Activated T-cell treated with anti-CD3 and anti-CD28 coated beads, Interleukin-2, amount 50 U/mL, for 72 hours (primary cell): ENCODE measurements around the gene SMIM10L1. TPM values are rescaled to one million over a fixed set of nuclear protein-coding genes. Genes with fewer than 3 reads are reported as not detected.
A peak's percentile ranks its signal among the peaks of the same experiment; 100 is the strongest.

Experiments used
- ATAC-seq, 2 donors: fragments of 150-1000 bp; cut with Tn5 transposase; replicated peaks in 1 of 2; 2 replicates each; pipeline ENCODE4 v1.10.0; 2021; ENCODE audit warnings: moderate library complexity in 2 of 2, mild to moderate bottlenecking in 1 of 2
- DNase-seq, 2 donors: peaks; one replicate each; pipeline ENCODE4 v3.0.0; 2021 to 2022; ENCODE audit warnings: mixed read lengths in 1 of 2
- H3K27ac Mint-ChIP-seq: one replicate; pipeline ENCODE4 v1.8.0; 2022; ENCODE audit warnings: mild to moderate bottlenecking, moderate library complexity, mixed read lengths
- H3K27me3 Mint-ChIP-seq: one replicate; pipeline ENCODE4 v1.8.0; 2022; ENCODE audit warnings: low read depth, mixed read lengths
- H3K36me3 Mint-ChIP-seq, 2 donors: one replicate each; pipeline ENCODE4 v1.8.0; 2022; ENCODE audit warnings: mixed read lengths in 2 of 2, mild to moderate bottlenecking in 1 of 2; ENCODE audit not compliant: insufficient read depth in 2 of 2
- H3K4me1 Mint-ChIP-seq: one replicate; pipeline ENCODE4 v1.8.0; 2022; ENCODE audit warnings: low read depth, mixed read lengths
- H3K4me3 Mint-ChIP-seq, 2 donors: one replicate each; pipeline ENCODE4 v1.8.0; 2022; ENCODE audit warnings: mild to moderate bottlenecking in 2 of 2, mixed read lengths in 2 of 2, moderate library complexity in 2 of 2
- H3K9me3 Mint-ChIP-seq, 2 donors: one replicate each; pipeline ENCODE4 v1.8.0; 2022; ENCODE audit warnings: mixed read lengths in 2 of 2
- total RNA-seq, 2 donors: library from RNA; stranded (reverse); gene quantifications; one replicate each; pipeline ENCODE4 v1.2.3, GENCODE V29; 2022

Gene SMIM10L1
- total RNA-seq = 10 to 100 TPM; 10.1 to 10.9 TPM

DNA sequence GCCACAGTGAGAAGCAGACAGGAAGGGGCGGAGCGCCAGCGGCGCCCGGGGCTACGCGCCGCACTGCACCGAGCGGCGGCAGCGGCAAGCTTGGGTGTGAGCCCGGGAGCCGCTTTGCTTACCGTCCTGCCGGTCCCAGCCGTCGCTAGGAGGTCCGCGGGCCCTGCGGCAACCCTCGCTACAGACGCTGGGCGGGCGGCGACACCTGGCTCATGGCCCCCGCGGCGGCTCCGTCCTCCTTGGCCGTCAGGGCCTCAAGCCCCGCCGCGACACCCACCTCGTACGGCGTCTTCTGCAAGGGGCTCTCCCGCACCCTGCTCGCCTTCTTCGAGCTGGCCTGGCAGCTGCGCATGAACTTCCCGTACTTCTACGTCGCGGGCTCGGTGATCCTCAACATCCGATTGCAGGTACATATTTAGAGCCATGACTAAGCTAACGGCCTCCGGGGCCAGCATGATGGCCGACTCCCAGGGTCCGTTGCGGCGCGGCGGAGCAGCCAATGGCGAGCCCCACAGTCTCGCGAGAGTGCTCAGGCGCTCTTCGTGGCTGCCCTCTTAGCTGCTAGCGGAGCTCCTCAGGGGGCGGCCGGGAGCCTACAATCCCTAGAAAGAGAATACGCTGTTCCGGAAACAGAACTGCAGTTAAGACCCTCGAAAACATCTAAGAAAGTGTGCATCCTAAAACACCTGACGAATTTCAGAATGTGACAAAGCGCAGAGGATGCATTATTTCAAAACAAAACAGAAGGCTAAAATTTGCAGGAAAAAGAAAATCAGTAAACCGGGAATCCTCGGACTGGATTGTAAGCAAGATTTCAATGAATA is at the start of gene SMIM10L1:
TSS of gene SMIM10L1 (plus strand) at position 50 of the 824 bp plus-strand sequence. CDS start at position 213, 163 bp downstream.
- H3K4me1 Mint-ChIP-seq = peaks cover 55% of the 10 kb centered on the region
- H3K27me3 Mint-ChIP-seq = no peaks in the 10 kb centered on the region
- peaks cover 9 to 21% of the 10 kb centered on the region in 2 donors for H3K36me3 Mint-ChIP-seq

GRCh38 chr12:11130382-11130781 is 40.6 kb upstream of the SMIM10L1 start:
- peaks cover 2 to 18% of the 10 kb centered on the region in 2 donors for H3K36me3 Mint-ChIP-seq
- DNase-seq (no peak), ATAC-seq (no peak)
- H3K9me3 Mint-ChIP-seq = peaks cover 1 to 5% of the 10 kb centered on the region in 2 donors
- no peak overlapping the region for H3K27ac Mint-ChIP-seq
- H3K4me3 Mint-ChIP-seq = no peak overlapping the region
- H3K4me1 Mint-ChIP-seq = peaks cover 13% of the 10 kb centered on the region
- no peaks in the 10 kb centered on the region for H3K27me3 Mint-ChIP-seq

More for the DNA sequence above, at the start of gene SMIM10L1:
- peak; percentile 96 to 97 for ATAC-seq
- peak; percentile 91 to 92 for DNase-seq
- no peaks in the 10 kb centered on the region for H3K9me3 Mint-ChIP-seq
- H3K4me3 Mint-ChIP-seq = peak within 1 kb of the TSS; percentile 88 to 98
- H3K27ac Mint-ChIP-seq = peak within 1 kb of the TSS; percentile 98

DNA sequence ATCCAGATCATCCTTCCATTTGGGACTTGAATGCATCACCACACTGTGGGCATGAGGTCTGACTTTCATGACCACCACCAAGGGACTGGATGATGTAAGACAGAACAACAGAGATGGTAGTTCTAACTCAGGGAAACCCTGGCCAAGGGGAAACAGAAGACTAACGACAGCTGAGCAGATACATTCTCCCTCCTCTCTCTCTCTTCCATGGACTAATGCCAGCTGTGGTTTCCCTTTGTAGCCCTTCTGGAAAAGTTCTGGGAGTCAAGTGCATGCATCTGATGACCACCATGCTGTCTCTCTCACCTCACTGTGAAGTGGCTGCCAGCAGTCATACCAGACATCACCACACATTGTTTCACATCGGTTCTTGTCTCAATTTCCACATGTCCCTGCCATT is 40.0 kb upstream of the SMIM10L1 start:
- Mint-ChIP-seq H3K36me3 (peaks cover 2 to 18% of the 10 kb centered on the region in 2 donors), H3K9me3 (peaks cover 1 to 5% of the 10 kb centered on the region in 2 donors), H3K27me3 (no peaks in the 10 kb centered on the region), H3K27ac (no peak overlapping the region), H3K4me3 (no peak overlapping the region), H3K4me1 (peaks cover 19% of the 10 kb centered on the region)
- DNase-seq (no peak), ATAC-seq (no peak)

- Mint-ChIP-seq H3K27ac (no peak overlapping the region), H3K4me1 (peaks cover 32% of the 10 kb centered on the region), H3K4me3 (no peak overlapping the region), H3K27me3 (no peaks in the 10 kb centered on the region), H3K9me3 (peaks cover 0 to 2% of the 10 kb centered on the region in 2 donors), H3K36me3 (peaks cover 0 to 11% of the 10 kb centered on the region in 2 donors)
- ATAC-seq (no peak), DNase-seq (no peak)
Measured at GRCh38 chr12:11133162-11133561, 37.8 kb upstream of the SMIM10L1 start.

DNA sequence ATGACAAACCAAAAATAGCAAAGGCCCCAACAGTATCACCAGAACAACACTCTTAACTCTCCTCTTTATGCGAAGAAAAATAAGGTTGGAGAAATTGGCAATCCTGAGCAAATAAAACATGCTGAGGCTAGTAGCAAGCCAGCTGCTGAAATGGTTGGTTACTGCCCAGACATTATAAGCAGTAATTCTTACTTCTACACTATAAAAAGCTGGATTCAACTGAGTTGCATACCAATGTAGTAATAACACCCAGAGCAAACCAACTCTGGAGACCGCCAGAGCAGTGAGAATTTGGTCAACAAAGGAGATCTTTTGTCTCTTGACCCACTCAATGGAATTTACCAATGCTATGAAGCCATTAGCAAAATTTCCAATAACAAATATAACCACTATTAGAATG is 37.2 kb upstream of the SMIM10L1 start:
- H3K36me3 Mint-ChIP-seq = peaks cover 0 to 9% of the 10 kb centered on the region in 2 donors
- no peaks in the 10 kb centered on the region for H3K27me3 Mint-ChIP-seq
- DNase-seq (no peak), ATAC-seq (no peak)
- H3K9me3 Mint-ChIP-seq = peaks cover 0 to 2% of the 10 kb centered on the region in 2 donors
- peaks cover 32% of the 10 kb centered on the region for H3K4me1 Mint-ChIP-seq
- no peak overlapping the region for H3K4me3 Mint-ChIP-seq
- H3K27ac Mint-ChIP-seq = no peak overlapping the region

- no peaks in the 10 kb centered on the region for H3K27me3 Mint-ChIP-seq
- H3K4me1 Mint-ChIP-seq = peaks cover 32% of the 10 kb centered on the region
- no peak within 1 kb of the TSS for H3K4me3 Mint-ChIP-seq
- peak within 1 kb of the TSS; percentile 3 for H3K27ac Mint-ChIP-seq
- ATAC-seq (peak in 1 of 2 donors; percentile 26), DNase-seq (no peak)
- peaks cover 0 to 4% of the 10 kb centered on the region in 2 donors for H3K9me3 Mint-ChIP-seq
- H3K36me3 Mint-ChIP-seq = peaks cover 0 to 7% of the 10 kb centered on the region in 2 donors
Measured at GRCh38 chr12:11134305-11134704, 36.7 kb upstream of the SMIM10L1 start, which contains the start of gene TAS2R30. TAS2R30 (minus strand) TSS chr12:11134644; CDS start chr12:11134244, 400 bp downstream.

GRCh38 chr12:11136075-11136474 is 34.9 kb upstream of the SMIM10L1 start:
- Mint-ChIP-seq H3K4me3 (no peak overlapping the region), H3K27ac (peak overlapping the region; percentile 47), H3K9me3 (peaks cover 0 to 5% of the 10 kb centered on the region in 2 donors), H3K36me3 (peaks cover 4 to 10% of the 10 kb centered on the region in 2 donors), H3K4me1 (peaks cover 32% of the 10 kb centered on the region), H3K27me3 (no peaks in the 10 kb centered on the region)
- ATAC-seq (peak; percentile 77 to 92), DNase-seq (no peak)

- H3K27me3 Mint-ChIP-seq = no peaks in the 10 kb centered on the region
- peak overlapping the region; percentile 38 for H3K27ac Mint-ChIP-seq
- ATAC-seq (no peak), DNase-seq (no peak)
- peaks cover 7 to 10% of the 10 kb centered on the region in 2 donors for H3K9me3 Mint-ChIP-seq
- H3K36me3 Mint-ChIP-seq = peaks cover 13 to 23% of the 10 kb centered on the region in 2 donors
- no peak overlapping the region for H3K4me3 Mint-ChIP-seq
- no peaks in the 10 kb centered on the region for H3K4me1 Mint-ChIP-seq
Measured at GRCh38 chr12:11143352-11143751, 27.6 kb upstream of the SMIM10L1 start.

DNA sequence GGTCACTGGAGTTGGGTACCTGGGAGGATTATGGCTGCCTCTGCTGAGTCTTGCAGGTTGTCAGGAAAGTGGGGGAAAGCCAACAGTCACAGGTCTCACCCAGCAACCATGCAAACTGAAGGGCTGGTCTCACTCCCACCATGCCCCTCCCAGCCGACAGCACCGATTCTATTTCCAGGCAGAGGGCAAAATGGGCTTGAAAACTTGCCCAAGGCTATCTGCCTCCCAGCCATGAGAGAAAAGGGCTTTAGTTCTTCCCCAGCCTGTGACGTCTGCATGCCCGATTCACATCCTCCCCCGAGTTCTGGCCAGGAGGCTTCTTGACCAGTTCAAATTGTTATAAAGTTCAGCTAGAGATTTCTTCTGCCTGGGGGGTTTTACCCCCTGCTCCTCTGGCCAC is 26.7 kb upstream of the SMIM10L1 start:
- H3K27ac Mint-ChIP-seq = no peak overlapping the region
- no peak for ATAC-seq

DNA sequence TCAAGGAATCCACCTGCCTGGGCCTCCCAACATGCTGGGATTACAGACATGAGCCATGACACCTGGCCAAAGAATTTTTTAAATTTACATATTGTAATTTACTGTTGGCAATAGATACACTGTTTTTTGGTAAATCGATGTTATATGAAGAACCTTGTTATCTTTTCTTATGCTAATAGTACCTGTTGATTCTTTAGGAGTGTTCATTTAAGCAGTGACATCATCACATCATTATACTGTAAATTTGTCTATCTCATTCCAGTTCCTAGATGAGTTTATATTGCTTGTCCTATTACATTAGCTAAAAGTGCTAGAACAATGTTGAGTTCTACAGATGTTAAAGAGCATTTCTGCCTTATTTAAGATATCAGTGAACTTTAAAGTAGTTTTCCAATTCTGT is 23.6 kb upstream of the SMIM10L1 start:
- Mint-ChIP-seq H3K4me3 (no peak overlapping the region), H3K4me1 (peaks cover 5% of the 10 kb centered on the region), H3K9me3 (peaks cover 10 to 12% of the 10 kb centered on the region in 2 donors), H3K27me3 (no peaks in the 10 kb centered on the region), H3K27ac (no peak overlapping the region), H3K36me3 (peaks cover 13 to 28% of the 10 kb centered on the region in 2 donors)
- DNase-seq (no peak), ATAC-seq (no peak)

More for the DNA sequence above, 26.7 kb upstream of the SMIM10L1 start:
- no peaks in the 10 kb centered on the region for H3K27me3 Mint-ChIP-seq
- no peak for DNase-seq
- H3K4me1 Mint-ChIP-seq = no peaks in the 10 kb centered on the region
- no peak overlapping the region for H3K4me3 Mint-ChIP-seq
- peaks cover 6 to 12% of the 10 kb centered on the region in 2 donors for H3K9me3 Mint-ChIP-seq
- peaks cover 13 to 25% of the 10 kb centered on the region in 2 donors for H3K36me3 Mint-ChIP-seq

GRCh38 chr12:11150832-11151231 is 20.2 kb upstream of the SMIM10L1 start:
- Mint-ChIP-seq H3K4me3 (no peak overlapping the region), H3K4me1 (peaks cover 5% of the 10 kb centered on the region), H3K9me3 (peaks cover 6 to 7% of the 10 kb centered on the region in 2 donors), H3K27ac (no peak overlapping the region), H3K27me3 (no peaks in the 10 kb centered on the region), H3K36me3 (peaks cover 7 to 25% of the 10 kb centered on the region in 2 donors)
- DNase-seq (no peak), ATAC-seq (no peak)

DNA sequence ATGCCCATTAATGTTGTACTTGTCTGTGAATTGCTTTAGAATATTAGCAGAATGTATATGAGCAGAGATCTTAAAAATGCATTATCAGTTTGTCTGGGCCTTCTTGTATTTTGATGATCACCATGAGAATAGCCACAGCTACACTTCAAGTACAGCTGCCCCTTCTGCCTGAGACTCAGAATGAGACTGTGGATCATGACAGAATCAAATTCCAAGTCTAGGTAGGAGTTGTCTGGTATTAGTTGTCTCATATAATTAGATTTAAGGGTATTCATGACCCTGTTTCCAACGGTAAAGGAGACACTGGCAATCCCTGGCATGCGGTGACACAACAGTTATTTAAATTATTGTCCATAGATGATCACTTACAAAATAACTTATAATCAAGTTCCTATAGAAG is 18.3 kb upstream of the SMIM10L1 start:
- H3K27me3 Mint-ChIP-seq = no peaks in the 10 kb centered on the region
- no peak overlapping the region for H3K4me3 Mint-ChIP-seq
- peaks cover 5% of the 10 kb centered on the region for H3K4me1 Mint-ChIP-seq
- no peak overlapping the region for H3K27ac Mint-ChIP-seq
- ATAC-seq (no peak), DNase-seq (no peak)
- H3K9me3 Mint-ChIP-seq = peaks cover 8% of the 10 kb centered on the region in 2 donors
- H3K36me3 Mint-ChIP-seq = peaks cover 9 to 37% of the 10 kb centered on the region in 2 donors

- Mint-ChIP-seq H3K9me3 (peaks cover 6 to 8% of the 10 kb centered on the region in 2 donors), H3K36me3 (peaks cover 9 to 47% of the 10 kb centered on the region in 2 donors), H3K4me3 (no peak overlapping the region), H3K27me3 (no peaks in the 10 kb centered on the region), H3K27ac (no peak overlapping the region), H3K4me1 (peaks cover 5% of the 10 kb centered on the region)
- ATAC-seq = no peak
- no peak for DNase-seq
Measured at GRCh38 chr12:11154400-11154925, 16.5 kb upstream of the SMIM10L1 start.
